MM.1S (cell line): ENCODE results near the gene MMP19.

Experiments
- DNase-seq: peaks from one replicate; pipeline ENCODE4 v3.0.0-alpha.2; 2015
- H2AFZ ChIP-seq: fragments of 300-600 bp; sonication (generic); 2 replicates; pipeline ENCODE4 v1.6.0; 2016; ENCODE audit warnings: antibody characterized with exemption, low read length
- H3F3A ChIP-seq: fragments of 300-600 bp; sonication (generic); 2 replicates; pipeline ENCODE4 v1.6.1; 2016; ENCODE audit warnings: mild to moderate bottlenecking, antibody characterized with exemption, low read length, moderate library complexity, mixed read lengths; ENCODE audit not compliant: insufficient read depth
- H3K27ac ChIP-seq: fragments of 300-600 bp; sonication (generic); 2 replicates; pipeline ENCODE4 v1.5.1; 2016; ENCODE audit warnings: mild to moderate bottlenecking, low read length
- H3K27me3 ChIP-seq: fragments of 300-600 bp; sonication (generic); replicated peaks from 2 replicates; pipeline ENCODE4 v1.6.0; 2016; ENCODE audit warnings: low read length; ENCODE audit not compliant: insufficient read depth
- H3K36me3 ChIP-seq: fragments of 300-600 bp; sonication (generic); replicated peaks from 2 replicates; pipeline ENCODE4 v1.6.1; 2016; ENCODE audit warnings: mild to moderate bottlenecking, low read length, mixed read lengths; ENCODE audit not compliant: insufficient read depth
- H3K4me1 ChIP-seq: fragments of 300-600 bp; sonication (generic); 2 replicates; pipeline ENCODE4 v1.6.1; 2016; ENCODE audit warnings: low read length, mixed read lengths
- H3K4me2 ChIP-seq: fragments of 300-600 bp; sonication (generic); 2 replicates; pipeline ENCODE4 v1.6.0; 2016; ENCODE audit warnings: low read depth, low read length
- H3K4me3 ChIP-seq: fragments of 300-600 bp; sonication (generic); 2 replicates; pipeline ENCODE4 v1.5.1; 2016; ENCODE audit warnings: low read length, mixed read lengths
- H3K79me2 ChIP-seq: fragments of 300-600 bp; sonication (generic); 2 replicates; pipeline ENCODE4 v1.6.1; 2016; ENCODE audit warnings: mixed run types, low read length, mixed read lengths
- H3K9ac ChIP-seq: fragments of 300-600 bp; sonication (generic); 2 replicates; pipeline ENCODE4 v1.6.1; 2016; ENCODE audit warnings: low read length, mixed read lengths
- H3K9me2 ChIP-seq: fragments of 300-600 bp; sonication (generic); replicated peaks from 2 replicates; pipeline ENCODE4 v1.6.1; 2016; ENCODE audit warnings: mild to moderate bottlenecking, low read length, mixed read lengths; ENCODE audit not compliant: insufficient read depth
- H3K9me3 ChIP-seq: fragments of 300-600 bp; sonication (generic); replicated peaks from 2 replicates; pipeline ENCODE4 v1.6.1; 2016; ENCODE audit warnings: mild to moderate bottlenecking, low read length, mixed read lengths; ENCODE audit not compliant: insufficient read depth
- H4K20me1 ChIP-seq: fragments of 300-600 bp; sonication (generic); 2 replicates; pipeline ENCODE4 v1.6.1; 2016; ENCODE audit warnings: mild to moderate bottlenecking, low read length, moderate library complexity, mixed read lengths; ENCODE audit not compliant: insufficient read depth
- CTCF ChIP-seq: fragments of 300-600 bp; sonication (generic); IDR thresholded peaks from 2 replicates; pipeline ENCODE4 v1.5.1; 2016; ENCODE audit warnings: antibody characterized with exemption, low read length, mixed read lengths
- EZH2 ChIP-seq: fragments of 300-600 bp; sonication (generic); optimal IDR thresholded peaks from 2 replicates; pipeline ENCODE3; 2017; ENCODE audit warnings: low read depth, mild to moderate bottlenecking, antibody characterized with exemption, low read length, mixed read lengths
- EZH2phosphoT487 ChIP-seq: fragments of 300-600 bp; sonication (generic); IDR thresholded peaks from 2 replicates; pipeline ENCODE4 v1.6.1; 2018; ENCODE audit warnings: antibody characterized with exemption, low read length

The MMP19 gene

DNA sequence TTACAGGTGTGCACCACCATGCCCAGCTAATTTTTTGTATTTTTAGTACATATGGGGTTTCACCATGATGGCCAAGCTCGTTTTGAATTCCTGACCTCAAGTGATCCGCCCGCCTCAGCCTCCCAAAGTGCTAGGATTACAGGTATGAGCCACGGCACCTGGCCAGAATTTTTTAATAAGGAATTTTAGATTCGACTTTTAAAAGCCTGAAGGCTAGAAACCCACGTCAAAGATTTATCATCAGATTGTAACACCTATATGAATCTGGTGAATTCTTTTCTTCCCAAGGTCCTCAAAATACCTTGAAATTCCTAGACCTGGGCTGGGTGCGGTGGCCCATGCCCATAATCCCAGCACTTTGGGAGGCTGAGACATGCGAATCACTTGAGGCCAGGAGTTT is 18.7 kb upstream of the MMP19 start:
- Histone ChIP-seq H3K4me3 (no peak overlapping the region), H4K20me1 (no peaks in the 10 kb centered on the region), H3K27me3 (no peaks in the 10 kb centered on the region), H3K9me3 (no peaks in the 10 kb centered on the region), H3K4me1 (no peaks in the 10 kb centered on the region), H3F3A (no peaks in the 10 kb centered on the region), H3K9ac (no peak overlapping the region), H3K4me2 (no peak overlapping the region), H2AFZ (no peak overlapping the region), H3K79me2 (no peaks in the 10 kb centered on the region), H3K27ac (no peak overlapping the region), H3K9me2 (no peaks in the 10 kb centered on the region), H3K36me3 (no peaks in the 10 kb centered on the region)
- TF ChIP-seq EZH2phosphoT487 = no peak
- TF ChIP-seq CTCF = no peak
- TF ChIP-seq EZH2 = no peak
- no peak for DNase-seq

DNA sequence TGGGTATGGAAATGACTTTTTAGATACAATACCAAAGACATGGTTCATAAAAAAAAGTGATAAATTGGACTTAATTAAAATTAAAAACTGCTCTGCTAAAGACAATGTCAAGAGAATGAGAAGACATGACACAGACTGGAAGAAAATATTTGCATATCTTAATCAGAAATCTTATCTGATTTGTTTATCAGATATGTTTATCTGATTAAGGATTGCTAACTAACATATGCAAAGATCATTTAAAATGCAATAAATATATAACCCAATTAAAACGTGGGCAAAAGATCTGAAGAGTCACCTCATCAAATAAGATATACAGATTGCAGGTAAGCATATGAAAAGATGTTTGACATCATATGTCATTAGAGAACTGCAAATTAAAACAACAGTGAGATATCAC is 10.0 kb upstream of the MMP19 start:
- Histone ChIP-seq H3K27ac (no peak overlapping the region), H2AFZ (no peak overlapping the region), H3K9me2 (no peaks in the 10 kb centered on the region), H3K4me3 (no peak overlapping the region), H3K4me1 (no peaks in the 10 kb centered on the region), H3K9me3 (no peaks in the 10 kb centered on the region), H3F3A (no peaks in the 10 kb centered on the region), H3K27me3 (no peaks in the 10 kb centered on the region), H4K20me1 (no peaks in the 10 kb centered on the region), H3K9ac (no peak overlapping the region), H3K4me2 (no peak overlapping the region), H3K79me2 (no peaks in the 10 kb centered on the region), H3K36me3 (no peaks in the 10 kb centered on the region)
- DNase-seq = no peak
- TF ChIP-seq EZH2phosphoT487 = no peak
- no peak for TF ChIP-seq EZH2
- TF ChIP-seq CTCF = no peak

- Histone ChIP-seq H3K36me3 (no peaks in the 10 kb centered on the region), H3K4me3 (no peak overlapping the region), H3K9ac (no peak overlapping the region), H3K9me3 (no peaks in the 10 kb centered on the region), H3K27me3 (peaks cover 6% of the 10 kb centered on the region; the same call in 1 of the 2 replicates), H4K20me1 (no peaks in the 10 kb centered on the region), H3K4me2 (no peak overlapping the region), H3K27ac (no peak overlapping the region), H3K4me1 (no peaks in the 10 kb centered on the region), H2AFZ (no peak overlapping the region), H3F3A (no peaks in the 10 kb centered on the region), H3K79me2 (no peaks in the 10 kb centered on the region), H3K9me2 (no peaks in the 10 kb centered on the region)
- no peak for TF ChIP-seq EZH2
- no peak for TF ChIP-seq EZH2phosphoT487
- TF ChIP-seq CTCF = no peak
- DNase-seq = no peak
Observed at GRCh38 chr12:55850893-55851292, 8.2 kb upstream of the MMP19 start.
